HG03378 (cell line): ENCODE measurements around the gene ADGRE3.

ENCODE experiments used
- ATAC-seq: cut with Tn5 transposase; IDR thresholded peaks from one replicate; pipeline ENCODE4 v1.9.1; 2021; ENCODE audit warnings: mild to moderate bottlenecking, moderate library complexity; ENCODE audit not compliant: unreplicated experiment

Gene ADGRE3, protein sequence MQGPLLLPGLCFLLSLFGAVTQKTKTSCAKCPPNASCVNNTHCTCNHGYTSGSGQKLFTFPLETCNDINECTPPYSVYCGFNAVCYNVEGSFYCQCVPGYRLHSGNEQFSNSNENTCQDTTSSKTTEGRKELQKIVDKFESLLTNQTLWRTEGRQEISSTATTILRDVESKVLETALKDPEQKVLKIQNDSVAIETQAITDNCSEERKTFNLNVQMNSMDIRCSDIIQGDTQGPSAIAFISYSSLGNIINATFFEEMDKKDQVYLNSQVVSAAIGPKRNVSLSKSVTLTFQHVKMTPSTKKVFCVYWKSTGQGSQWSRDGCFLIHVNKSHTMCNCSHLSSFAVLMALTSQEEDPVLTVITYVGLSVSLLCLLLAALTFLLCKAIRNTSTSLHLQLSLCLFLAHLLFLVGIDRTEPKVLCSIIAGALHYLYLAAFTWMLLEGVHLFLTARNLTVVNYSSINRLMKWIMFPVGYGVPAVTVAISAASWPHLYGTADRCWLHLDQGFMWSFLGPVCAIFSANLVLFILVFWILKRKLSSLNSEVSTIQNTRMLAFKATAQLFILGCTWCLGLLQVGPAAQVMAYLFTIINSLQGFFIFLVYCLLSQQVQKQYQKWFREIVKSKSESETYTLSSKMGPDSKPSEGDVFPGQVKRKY

DNA sequence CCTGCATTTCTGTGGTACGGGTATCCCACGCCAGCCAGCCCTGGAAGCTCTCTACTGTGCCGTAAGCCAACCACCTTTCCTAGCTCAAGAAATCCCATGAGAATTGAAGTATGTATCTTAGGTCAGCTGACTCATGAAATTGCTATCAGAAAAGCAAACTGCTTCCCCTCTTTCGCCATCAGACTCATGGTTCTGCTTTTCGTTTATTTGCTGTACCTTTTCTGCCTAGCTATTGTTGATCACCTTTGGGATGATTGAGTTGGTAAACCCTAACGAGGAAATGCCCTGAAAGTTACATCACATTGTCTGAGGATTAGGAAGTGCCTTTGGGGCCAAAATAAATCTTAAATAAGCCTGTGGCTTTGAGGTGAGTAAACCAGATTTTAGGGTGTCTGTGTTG lies at the start of gene ADGRE3:
ADGRE3 (minus strand) TSS at position 81 of the 400 bp plus-strand sequence; CDS start at position 7, 74 bp downstream.
- ATAC-seq = no peak

DNA sequence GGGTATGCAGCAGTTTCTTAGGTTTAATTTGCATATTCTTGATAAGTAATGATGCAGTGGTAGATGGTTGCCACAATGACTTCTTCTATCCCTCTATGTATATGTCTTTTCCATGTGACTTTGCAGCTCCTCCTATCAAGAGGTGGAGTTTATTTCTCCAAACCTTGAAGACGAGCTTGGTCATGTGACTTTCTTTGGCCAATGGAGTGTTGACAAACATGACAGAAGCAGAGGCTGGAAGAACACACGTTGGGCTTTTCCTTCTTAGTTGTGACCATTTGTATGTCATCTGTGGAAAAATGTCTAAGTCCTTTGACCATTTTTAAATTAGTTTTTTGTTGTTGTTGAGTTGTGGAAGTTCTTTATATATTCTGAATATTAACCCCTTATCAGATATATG lies 47.5 kb upstream of the ADGRE3 start:
- no peak for ATAC-seq

DNA sequence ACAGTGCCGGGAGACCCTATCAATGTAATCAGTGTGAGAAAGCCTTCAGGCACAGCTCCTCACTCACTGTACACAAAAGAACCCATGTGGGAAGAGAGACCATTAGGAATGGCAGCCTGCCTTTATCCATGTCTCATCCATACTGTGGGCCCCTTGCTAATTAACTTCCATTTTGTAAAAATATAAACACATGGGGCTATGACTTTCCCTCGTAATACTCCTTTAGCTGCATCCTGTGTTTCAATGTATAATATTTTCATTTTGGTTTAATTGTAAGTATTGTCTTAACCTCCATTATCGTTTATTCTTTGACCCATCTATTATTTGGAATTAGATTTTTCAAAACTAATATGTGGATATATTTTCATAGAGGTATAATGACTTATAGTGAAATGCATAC lies 44.5 kb upstream of the ADGRE3 start:
- ATAC-seq = no peak

DNA sequence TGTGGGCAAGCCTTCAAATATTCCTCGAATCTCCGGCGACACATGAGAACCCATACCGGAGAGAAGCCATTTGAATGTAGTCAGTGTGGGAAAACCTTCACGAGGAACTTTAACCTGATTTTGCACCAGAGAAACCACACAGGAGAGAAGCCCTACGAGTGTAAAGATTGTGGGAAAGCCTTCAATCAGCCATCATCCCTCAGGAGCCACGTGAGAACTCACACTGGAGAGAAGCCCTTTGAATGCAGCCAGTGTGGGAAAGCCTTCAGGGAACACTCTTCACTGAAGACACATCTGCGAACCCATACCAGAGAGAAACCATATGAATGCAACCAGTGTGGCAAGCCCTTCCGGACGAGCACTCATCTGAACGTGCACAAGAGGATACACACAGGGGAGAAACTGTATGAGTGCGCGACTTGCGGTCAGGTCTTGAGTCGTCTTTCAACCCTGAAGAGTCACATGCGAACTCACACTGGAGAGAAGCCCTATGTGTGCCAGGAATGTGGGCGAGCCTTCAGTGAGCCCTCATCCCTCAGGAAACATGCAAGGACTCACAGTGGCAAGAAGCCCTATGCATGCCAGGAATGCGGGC lies 44.0 kb upstream of the ADGRE3 start:
- no peak for ATAC-seq

DNA sequence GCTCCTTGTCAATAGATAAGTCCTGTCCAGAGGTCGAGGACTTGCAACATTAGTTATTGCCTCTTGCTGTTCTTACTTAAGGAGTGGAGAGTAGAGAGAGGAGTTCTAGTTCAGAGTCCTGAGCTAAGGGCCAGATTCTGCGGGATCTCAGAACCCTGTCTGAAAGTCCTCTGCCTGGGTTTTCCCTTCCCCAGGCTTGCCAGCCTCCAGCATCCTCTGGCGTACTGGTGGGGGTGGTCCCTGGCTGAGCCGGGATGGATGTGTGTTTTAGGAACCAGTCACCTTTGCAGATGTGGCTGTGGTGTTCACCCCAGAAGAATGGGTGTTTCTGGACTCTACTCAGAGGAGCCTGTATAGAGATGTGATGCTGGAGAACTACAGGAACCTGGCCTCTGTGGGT lies 41.2 kb upstream of the ADGRE3 start:
- ATAC-seq = no peak

DNA sequence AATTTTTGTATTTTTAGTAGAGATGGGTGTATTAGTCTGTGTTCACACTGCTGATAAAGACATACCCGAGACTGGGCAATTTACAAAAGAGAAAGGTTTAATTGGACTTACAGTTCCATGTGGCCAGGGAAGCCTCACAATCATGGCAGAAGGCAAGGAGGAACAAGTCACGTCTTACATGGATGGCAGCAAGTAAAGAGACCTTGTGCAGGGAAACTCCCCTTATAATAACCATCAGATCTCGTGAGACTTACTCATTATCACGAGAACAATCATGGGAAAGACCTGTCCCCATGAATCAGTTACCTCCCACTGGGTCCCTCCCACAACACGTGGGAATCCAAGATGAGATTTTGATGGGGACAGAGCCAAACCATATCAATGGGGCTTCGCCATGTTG lies 29.8 kb upstream of the ADGRE3 start:
- ATAC-seq = no peak

DNA sequence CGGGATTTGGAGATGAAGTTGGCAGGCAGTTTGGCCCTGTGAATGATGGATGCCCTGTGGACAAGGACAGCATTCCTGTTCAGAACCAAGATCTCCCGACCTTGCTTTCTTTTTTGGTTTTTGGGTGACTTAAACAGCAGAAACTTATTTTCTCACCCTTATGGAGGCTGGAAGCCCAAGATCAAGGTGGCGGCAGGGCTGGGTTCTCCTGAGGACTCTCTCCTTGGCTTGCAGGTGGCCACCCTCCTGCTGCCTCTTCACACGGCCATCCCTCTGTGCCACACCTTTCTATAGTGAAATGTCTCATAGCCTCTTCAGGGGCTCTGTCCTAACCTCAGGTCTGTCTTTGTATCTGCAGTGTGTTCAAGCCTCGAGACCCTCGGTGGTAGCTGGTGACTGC lies 29.2 kb upstream of the ADGRE3 start:
- no peak for ATAC-seq

DNA sequence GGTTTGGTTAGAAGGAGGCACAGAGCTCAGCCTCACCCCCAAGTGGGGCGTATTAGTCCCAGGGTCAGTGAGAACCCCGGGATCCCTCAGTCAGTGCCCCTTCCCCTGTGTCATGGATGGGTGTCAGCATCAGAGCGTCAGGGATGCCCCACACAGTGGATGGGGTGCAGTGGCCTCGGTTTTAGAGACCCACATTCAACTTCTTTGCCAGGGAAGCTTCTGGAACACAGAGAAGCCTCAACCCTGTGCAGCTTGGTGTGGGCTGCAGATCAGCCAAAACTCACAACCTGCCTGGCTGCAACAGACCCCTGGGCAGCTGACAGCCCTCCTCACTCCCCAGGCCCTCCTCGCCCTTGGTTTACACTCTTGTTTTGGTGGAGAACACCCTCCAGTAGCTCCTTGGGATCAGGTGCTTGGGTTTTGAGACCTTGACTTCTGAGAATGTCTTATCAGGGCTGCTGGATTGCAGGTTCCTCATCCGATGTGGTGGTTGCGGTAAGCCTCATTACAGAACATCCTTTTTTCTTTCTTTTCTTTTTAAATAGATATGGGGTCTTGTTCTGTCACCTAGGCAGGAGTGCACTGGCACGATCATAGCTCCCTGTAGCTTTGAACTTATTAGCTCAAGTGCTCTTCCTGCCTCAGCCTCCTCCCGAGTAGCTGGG lies 26.2 kb upstream of the ADGRE3 start:
- no peak for ATAC-seq

DNA sequence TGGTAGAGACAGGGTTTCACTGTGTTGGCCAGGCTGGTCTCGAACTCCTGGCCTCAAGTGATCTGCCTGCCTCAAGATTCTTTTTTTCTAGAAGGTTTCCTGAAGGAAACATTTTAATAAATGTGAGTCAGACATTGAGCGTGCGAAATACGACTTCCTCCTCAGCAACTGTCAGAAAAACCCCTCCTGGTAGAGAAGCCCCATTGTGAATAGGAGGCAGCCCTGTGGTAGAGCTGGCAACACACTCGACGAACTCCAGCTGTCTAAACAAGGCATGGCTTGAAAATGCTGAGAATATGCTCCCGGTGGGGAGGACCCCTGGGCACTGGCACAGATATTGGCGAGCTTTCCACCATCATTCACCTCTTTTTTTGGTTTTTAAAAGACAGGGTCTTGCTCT lies 25.0 kb upstream of the ADGRE3 start:
- no peak for ATAC-seq

DNA sequence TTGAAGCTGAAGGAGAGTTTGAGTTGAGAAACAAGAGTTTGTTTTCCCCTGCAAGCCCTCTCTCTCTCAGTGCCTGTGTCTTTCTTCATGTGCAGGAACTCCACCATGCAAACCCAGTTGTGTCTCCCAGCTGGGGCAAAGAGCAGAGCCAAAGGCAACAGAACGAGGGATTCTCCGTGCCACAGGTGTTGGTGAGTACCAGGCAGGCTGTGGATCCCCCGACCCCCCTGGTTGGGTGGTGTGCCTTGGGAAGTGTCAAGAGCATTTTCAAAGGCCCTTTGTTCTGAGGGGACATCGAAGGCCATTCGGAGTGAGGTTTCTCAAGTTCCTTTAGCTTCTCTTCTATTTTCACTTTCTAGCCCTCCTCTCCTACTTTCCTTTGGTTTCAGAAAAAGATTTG lies 20.8 kb upstream of the ADGRE3 start:
- ATAC-seq = no peak

DNA sequence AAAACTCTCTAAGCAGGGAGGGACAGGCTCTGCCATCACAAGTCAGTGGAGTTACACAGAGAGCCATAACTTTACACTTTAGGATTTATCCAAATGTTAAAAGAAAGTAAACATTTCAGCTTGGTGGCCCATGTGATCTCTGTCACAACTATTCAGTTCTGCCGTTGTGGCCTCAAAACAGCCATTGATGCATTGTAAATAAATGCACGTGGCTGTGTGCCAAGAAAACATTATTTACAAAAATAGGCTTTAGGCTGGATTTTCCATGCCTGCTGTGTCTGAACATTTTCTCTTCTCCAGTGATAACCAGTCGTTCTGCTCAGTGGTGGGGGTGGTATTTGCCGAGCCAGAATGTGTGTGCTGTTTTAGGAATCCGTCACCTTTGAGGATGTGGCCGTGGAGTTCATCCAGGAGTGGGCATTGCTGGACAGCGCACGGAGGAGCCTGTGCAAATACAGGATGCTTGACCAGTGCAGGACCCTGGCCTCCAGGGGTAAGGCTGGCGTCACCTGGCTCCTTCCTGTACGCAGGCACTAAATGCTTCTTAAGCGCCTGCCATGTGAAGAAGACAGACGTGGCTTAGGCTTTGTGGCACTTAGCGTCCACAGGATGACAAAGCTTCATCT lies 20.1 kb upstream of the ADGRE3 start:
- ATAC-seq = no peak

DNA sequence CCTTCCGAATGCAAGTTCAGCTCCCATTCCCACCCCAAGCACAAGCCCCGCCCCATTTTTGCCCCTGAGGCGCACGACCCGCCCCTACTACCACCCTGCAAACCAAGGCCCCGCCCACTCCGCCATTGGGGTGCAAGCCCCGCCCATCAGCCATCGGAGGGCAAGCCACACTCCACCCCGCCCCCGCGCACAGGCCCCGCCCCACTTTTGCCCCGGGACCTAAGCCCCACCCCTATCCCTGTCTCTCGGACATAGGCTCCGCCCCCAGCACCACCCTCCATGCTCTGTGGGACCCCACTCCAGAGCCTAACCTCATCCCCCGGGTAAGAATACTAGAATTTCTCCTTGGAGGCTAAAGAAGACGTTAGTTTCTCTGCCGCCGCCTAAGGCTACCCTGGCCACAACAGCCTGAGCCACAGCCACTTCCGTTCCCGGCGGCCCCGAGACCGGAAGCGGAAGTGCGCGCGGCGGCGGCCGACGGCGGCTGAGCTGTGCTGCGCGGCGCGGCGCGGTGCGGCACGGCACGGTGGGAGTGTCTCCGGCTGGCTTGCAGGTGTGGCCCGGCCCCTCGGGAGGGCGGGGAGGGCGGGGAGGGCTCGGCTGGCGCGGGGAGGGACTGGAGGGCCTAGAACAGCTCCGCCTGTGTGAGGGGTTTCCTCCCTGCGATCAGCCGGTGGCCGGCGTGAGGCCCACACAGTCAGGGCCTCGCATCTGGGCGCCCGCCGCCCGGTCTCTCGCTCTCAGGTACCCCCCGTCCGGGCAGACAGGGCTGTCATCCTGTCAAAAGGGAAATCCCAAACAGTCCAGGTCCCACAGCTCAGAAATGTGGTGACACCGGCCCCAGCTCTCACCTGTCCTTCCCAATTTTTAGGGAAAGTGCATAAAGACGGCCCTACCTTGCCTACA lies 15.2 kb upstream of the ADGRE3 start, which contains the start of gene ZNF333:
ZNF333 (plus strand) TSS at position 451 of the 906 bp plus-strand sequence. CDS start 3,444 bp downstream, outside the sequence.
- ATAC-seq = peak; percentile 73

DNA sequence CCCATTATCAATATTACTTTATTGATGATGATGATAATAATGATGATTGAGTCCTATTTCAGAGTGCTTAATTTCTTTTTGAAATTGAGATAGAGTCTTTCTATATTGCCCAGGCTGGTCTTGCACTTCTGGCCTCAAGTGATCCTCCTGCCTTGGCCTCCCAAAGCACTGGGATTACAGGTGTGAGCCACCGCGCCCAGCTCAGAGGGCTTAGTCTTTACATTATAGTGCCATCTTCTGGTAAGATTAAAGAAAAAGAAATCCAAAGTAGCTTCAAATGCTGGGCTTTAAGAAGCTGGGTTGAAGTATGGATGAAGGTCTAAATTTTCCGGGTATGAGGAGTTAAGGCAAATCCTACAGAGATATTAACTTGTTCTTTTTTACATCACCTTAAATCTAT lies 11.8 kb upstream of the ADGRE3 start:
- no peak for ATAC-seq

DNA sequence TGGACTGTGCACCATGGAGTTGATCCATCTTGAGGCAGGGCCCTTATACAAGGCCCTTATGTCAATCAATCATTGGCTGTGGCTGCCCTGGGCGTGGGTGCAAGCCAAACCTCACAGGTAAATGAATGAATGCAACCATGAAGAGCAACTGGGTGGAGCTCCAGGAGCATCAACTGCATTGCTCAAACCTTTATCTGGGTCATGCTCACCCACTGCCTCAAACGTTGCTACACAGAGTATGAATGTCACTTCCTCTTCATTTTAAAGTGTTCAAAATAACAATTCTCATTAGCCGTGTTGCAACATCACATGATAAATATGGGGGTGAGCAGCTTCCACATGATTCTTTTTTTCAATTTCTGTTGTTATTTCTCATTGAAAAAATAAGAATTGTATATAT lies 8.8 kb upstream of the ADGRE3 start:
- ATAC-seq = no peak

DNA sequence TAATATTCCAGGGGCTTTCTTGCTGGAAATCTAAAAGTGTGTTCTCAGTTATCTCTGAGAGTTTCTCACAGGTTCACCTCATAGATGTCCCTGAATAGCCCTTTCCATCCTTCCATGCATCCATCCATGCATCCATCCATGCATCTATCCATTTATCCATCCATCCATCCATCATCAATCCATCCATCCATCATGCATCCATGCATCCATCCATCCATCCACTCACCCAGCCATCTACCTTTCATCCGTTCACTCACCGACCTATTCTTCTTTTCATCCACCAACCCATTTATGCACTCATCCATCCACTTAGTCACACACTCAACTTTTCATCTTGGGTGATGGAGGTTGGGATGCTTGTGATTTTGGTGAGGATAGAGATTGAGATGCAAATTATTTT lies 7.4 kb upstream of the ADGRE3 start:
- no peak for ATAC-seq

DNA sequence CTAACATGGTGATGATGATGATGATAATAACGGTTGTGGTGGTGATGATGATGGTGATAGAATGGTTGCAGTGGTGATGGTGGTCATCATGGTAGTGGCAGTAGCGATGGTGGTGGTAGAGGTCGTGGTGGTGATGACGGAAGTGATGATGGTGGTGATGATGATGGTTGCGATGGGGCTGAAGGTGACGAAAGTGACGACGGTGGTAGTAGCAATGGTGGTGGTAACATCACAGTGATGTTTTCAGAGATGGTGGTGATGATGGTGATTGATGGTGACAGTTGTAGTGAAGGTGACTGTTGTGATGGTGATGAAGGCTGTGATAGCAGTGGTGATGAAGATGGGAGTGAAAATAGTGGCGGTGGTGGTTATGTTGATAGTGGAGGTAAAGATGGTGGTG lies 3.6 kb upstream of the ADGRE3 start:
- ATAC-seq = no peak

DNA sequence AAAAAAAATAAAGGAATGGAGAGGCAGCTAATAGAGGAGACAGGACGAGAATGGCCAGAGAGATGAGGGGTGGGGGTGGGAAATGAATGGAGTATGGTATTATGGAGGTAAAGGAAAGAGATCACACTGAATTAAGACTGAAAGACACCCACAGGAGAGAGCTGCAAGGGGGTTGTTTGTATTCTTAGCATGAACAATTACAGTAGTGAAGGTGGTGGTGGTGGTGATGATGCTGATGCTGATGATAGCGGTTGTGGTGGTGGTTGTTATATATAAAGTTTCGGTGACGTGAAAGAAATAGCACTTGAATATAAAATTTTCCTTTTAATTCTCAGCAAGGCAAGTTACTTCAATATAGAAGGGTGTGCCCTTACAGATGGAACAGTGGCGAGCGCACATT lies 2.8 kb upstream of the ADGRE3 start:
- ATAC-seq = no peak

DNA sequence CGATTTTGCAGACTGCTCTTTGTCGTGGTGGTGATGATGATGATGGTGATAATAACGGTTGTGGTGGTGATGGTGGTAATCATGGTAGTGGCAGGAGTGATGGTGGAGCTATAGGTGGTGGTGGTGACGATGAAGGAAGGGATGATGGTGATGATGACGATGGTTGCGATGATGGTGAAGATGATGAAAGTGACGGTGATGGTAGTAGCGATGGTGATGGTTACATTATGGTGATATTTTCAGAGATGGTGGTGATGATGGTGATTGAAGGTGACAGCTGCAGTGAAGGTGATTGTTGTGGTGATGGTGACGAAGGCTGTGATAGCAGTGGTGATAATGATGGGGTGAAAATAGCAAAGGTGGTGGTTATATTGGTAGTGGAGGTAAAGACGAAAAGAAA lies 2.1 kb upstream of the ADGRE3 start:
- ATAC-seq = no peak

DNA sequence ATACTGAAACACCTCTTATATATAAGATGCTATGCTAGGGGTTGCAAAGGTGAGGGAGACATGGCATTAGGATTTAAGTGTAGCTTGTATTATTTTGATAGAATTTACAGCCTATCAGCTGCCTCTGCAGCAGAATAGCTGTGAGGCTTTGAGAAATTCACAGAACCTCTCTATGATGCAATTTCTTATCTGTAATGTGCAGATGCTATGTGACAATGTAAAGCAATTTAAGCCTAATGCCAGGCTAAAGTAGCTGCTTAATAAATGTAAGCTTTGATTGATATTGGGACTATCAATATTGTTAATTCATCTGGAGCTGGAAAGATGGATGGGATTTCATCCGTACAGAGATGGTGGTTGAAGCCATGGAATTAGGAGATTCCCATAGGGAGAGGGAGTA lies 1.6 kb downstream of the ADGRE3 start:
- ATAC-seq = no peak
